NCI-H1092 (cell line): ENCODE measurements around the gene JAK3.
"Not testable (repeated sequence)": the region's sequence is repeated elsewhere in the genome, so short reads cannot be mapped to it uniquely, and the experiment has no call there.

Experiments used
- DNase-seq: peaks from one replicate; lab custom pipeline; 2025; lab: John Stamatoyannopoulos, UW

The JAK3 gene

DNA sequence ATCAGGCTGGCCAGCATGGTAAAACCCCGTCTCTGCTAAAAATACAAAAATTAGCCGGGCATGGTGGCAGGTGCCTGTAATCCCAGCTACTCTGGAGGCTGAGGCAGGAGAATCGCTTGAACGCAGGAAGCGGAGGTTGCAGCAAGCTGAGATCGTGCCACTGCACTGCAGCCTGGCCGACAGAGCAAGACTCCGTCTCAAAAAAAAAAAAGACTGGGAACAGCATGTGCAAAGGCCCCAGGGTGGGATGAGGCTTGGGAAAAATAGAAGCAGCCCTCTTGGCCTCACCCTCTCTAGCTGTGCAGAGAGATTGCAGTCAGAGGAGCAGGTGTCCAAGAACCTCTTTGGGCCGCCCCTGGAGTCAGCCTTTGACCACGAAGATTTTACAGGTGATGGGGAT lies 69.9 kb downstream of the JAK3 start:
- DNase-seq = not testable (repeated sequence)

DNA sequence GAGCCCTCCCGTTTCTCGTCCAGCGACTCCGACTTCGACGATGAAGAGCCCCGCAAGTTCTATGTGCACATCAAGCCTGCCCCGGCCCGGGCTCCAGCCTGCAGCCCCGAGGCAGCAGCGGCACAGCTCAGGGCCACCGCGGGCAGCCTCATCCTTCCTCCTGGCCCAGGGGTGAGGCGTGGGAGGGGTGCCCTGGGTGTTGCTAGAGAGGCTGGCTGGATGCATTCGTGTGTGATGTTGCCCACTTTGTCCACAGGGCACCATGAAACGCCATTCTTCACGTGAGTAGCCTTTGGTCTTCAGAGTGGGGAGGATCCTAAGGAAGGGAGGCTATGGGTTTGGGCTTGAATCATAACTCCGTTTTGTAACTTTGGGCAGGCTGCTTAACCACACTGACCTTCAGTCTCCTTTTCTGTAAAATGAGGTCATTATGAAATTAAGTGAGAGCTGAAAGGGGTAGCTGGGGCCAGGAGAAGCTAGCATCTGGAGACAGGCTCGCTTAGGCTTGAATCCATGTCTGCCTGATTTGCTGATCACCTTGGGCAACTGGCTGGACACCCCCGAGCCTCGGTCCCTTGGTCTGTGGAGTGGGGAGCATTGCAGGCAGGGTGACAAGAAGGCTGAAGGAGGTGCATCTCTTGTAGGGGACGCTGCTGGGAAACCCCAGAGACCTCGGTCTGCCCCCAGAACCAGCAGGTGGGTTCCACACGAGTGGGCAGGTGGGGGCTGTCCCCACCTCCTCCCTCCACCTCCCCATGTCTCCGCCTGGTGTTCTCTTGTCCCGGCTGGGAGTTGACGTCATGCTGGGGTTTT lies 71.6 kb downstream of the JAK3 start:
- no peak for DNase-seq

DNA sequence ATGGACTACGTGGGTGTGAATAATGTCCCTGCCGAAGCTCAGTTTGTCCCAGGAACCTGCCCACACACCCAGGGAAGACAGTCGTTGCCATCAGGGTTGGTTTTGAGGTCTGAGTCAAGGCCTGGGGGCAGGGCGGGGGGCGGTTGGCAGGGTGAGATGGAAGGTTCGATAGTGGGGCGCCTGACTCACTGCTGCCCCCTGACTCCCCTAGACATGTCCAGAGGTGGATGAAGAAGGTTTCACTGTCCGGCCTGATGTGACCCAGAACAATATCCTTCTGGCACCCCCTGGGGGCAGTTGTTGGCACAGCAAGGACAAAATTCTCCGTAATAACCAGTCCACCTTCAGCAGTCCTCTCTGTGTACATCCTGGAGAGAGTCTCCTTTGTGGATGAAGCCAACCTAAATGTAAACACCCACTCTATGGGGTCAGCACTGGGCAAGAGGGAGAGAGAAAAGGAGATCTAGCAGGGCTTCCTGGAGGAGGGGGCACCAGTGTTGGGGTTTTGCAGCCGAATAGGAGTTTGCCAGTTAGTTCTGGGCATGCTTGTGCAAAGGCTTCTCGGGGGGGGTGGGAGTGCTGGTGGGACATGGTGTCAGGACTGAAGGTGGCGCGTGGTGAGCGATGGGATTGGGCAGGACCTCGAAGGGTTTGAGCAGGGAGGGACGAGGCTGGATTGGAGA lies 72.4 kb downstream of the JAK3 start:
- no peak for DNase-seq
